Measurements from ENCODE around the gene CCDC91.
"Not testable (repeated sequence)": the region's sequence is repeated elsewhere in the genome, so short reads cannot be mapped to it uniquely, and the experiment has no call there.

Gene CCDC91

DNA sequence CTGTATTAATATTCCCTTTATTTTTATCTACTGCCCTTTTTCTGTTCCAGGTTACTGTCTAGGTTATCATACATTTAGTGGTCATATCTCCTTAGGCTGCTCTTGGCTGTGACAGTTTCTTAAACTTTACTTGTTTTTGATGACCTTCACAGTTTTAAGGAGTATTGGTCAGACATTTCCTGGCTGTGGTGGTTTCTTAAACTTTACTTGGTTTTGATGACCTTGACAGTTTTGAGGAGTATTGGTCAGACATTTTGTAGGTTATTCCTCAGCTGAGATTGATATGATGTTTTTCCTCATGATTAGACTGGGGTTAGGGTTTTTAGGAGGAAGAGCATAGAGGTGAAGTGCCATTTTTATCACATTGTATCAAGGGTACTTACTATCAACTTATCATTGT is 36.4 kb downstream of the CCDC91 start:
- FAIRE-seq, result no peak
- no peak for DNase-seq (ENCODE audit: extremely low spot score, insufficient read length, low read depth)

DNA sequence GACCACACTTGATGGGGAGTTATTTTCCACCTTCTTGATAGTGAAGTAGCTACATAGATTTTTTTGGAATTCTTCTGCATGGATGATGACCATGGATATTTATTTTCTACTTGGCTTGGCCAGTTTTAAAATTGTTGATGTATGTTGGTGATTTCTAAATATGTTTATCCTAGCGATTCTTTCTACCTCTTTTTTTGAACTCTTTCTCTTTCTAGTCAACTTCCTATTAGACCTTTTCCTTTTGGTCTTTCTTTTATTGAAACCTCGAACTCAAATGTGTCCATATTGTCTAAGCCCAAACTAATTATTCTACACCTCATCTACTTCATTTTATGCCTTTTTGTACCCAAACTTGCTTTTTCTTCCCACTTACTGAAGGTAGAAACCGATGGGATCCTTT is 37.0 kb downstream of the CCDC91 start:
- DNase-seq (ENCODE audit: extremely low spot score, insufficient read length, low read depth) (no peak), FAIRE-seq (no peak)

DNA sequence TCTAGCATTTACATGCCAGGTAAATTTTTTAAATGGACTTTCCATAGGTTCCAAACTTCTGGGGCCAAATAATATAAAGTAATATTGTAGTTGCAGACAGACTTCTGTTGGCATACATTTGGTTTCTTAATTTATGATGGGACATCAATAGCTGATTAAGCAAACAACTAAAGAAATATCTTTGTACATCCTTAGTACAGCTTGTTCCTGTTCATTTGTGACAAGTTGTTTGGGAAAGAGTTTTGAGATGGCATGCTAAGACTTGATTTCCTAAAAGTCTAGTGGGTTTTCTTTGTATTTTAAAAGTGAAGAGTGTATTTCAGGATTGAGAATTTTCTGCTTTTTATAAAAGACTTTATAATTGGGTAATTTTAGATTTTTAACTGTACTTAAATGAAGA is 41.0 kb downstream of the CCDC91 start:
- no peak for FAIRE-seq

GRCh38 chr12:28232211-28232928 is 42.1 kb downstream of the CCDC91 start:
- FAIRE-seq (no peak), DNase-seq (ENCODE audit: extremely low spot score, insufficient read length, low read depth) (no peak)

More for the DNA sequence above, 41.0 kb downstream of the CCDC91 start:
- DNase-seq (ENCODE audit: extremely low spot score, insufficient read length, low read depth), result no peak

DNA sequence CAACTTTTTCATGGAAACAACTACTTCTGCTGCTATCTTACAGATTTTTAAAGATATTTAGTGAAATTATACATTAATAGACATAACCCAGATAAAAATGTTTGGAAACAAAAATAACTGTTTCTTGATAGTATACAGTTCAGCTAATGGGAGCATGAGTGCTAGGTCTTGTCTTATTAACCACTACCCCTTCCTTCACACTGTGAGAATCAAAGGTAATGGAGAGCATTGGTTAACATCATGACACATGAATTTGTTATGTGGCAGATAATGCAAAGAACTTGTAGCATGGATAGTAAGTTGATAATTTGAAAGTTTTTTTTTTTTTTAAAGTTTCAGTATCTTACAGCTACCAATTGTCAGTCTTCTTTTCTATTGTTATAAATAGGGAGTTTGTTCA is 44.2 kb downstream of the CCDC91 start:
- DNase-seq (ENCODE audit: extremely low spot score, insufficient read length, low read depth) (no peak), FAIRE-seq (no peak)

DNA sequence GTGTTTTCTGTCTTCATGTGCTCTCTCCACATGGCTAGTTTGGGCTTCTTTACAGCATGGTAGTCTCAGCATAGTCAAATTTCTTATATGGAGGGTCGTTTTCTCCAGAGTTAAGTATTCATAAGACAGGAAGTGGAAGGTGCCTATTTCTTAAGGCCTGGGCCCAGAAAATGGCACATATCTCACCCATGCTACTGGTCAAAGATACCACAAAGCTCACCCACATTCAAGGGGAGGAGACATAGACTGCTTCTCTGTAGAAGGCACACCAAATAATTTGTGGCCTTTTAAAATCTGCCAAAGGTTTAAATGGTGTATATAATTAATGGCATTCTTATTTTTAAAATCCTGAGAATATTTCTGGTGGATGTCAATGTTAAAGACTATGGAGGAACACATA is 44.8 kb downstream of the CCDC91 start:
- DNase-seq (ENCODE audit: extremely low spot score, insufficient read length, low read depth) (no peak), FAIRE-seq (peak; percentile 52)

GRCh38 chr12:28235985-28236384 is 45.7 kb downstream of the CCDC91 start:
- FAIRE-seq (no peak), DNase-seq (ENCODE audit: extremely low spot score, insufficient read length, low read depth) (no peak)

GRCh38 chr12:28237423-28237822 is 47.2 kb downstream of the CCDC91 start:
- FAIRE-seq (no peak), DNase-seq (ENCODE audit: extremely low spot score, insufficient read length, low read depth) (no peak)

DNA sequence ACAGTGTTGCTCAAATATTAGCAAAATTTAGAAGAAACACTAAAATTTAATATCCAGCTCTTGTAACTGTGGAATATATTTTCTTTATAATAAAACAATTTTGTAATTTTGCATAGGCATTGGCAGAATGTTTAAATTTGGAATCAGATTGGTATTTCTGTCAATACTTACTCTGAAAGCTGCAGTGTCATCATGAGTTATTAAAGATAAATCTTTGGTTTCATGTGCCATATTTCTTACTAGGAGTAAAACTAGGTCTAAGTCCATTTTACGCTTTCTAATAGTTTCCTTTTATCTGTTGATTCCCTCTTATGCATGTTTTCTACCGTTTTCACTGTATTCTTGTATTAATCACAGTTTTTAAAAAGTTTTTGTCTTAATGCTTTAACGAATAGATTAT is 49.7 kb downstream of the CCDC91 start:
- no peak for FAIRE-seq
- DNase-seq (ENCODE audit: extremely low spot score, insufficient read length, low read depth), result no peak

GRCh38 chr12:28240853-28241252 is 50.6 kb downstream of the CCDC91 start:
- no peak for DNase-seq (ENCODE audit: extremely low spot score, insufficient read length, low read depth)
- FAIRE-seq, result no peak

GRCh38 chr12:28242129-28242495 is 51.9 kb downstream of the CCDC91 start:
- DNase-seq (ENCODE audit: extremely low spot score, insufficient read length, low read depth), result no peak
- no peak for FAIRE-seq

- DNase-seq (ENCODE audit: extremely low spot score, insufficient read length, low read depth) (no peak), FAIRE-seq (no peak)
Measured at GRCh38 chr12:28242496-28243309, 52.4 kb downstream of the CCDC91 start.

DNA sequence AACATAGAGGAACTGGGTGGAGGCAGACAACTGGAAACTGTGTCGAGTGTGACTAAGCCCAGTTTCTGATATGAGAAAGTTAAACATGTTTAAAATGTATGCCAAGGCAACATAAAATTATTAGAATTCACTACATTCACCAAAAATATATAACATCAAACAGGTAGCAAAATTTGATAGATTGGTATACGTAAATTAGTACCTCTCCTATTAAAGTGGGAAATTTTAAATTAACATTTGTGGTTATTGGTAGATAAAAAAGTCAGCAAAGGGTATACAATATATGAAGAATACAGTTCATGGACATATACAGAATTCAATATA is 53.0 kb downstream of the CCDC91 start:
- DNase-seq (ENCODE audit: extremely low spot score, insufficient read length, low read depth) (no peak), FAIRE-seq (no peak)

DNA sequence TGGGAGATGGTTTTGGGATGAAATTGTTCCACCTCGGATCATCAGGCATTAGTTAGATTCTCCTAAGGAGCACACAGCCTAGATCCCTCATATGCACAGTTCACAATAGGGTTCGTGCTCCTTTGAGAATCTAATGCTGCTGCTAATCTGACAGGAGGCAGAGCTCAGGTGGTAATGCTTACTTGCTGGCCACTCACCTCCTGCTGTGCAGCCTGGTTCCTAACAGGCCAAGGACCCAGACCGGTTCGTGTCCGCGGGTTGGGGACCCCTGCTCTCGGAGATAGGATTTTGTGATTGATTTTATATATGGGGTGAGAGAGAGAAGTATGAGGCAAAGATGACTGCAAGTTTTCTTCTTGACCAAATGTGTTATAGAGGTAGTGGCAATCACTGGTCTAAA is 57.5 kb downstream of the CCDC91 start:
- DNase-seq (ENCODE audit: extremely low spot score, insufficient read length, low read depth), result no peak
- no peak for FAIRE-seq

DNA sequence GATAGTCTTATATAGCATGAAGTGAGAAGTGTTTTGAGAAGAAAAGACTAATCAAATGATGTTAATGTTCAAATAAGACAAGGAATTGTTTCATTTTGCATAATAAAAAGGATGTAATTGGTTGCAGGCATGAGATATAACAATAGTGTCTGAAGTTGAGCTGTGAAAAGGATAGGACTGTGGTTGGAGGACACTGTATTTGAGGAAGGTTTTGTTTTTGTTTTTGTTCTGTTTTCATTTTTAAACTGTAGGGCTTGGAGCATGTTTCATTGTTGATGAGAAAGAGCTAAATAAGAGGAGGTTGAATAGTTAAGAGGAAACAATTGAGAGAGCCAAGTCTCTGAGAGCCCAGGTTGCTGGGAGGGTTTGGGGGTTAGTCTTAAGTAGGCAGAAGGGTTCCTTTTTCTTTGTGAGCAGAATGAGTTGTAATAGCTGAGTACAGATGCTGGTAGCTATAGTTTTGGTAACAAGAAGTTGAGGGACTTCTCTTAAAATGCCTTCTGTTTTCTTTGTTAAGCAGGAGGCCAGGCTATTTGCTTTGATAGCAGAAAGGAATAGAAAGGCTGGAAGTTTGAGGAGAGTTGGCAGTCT is 58.4 kb downstream of the CCDC91 start:
- FAIRE-seq, result no peak
- DNase-seq (ENCODE audit: extremely low spot score, insufficient read length, low read depth), result no peak

DNA sequence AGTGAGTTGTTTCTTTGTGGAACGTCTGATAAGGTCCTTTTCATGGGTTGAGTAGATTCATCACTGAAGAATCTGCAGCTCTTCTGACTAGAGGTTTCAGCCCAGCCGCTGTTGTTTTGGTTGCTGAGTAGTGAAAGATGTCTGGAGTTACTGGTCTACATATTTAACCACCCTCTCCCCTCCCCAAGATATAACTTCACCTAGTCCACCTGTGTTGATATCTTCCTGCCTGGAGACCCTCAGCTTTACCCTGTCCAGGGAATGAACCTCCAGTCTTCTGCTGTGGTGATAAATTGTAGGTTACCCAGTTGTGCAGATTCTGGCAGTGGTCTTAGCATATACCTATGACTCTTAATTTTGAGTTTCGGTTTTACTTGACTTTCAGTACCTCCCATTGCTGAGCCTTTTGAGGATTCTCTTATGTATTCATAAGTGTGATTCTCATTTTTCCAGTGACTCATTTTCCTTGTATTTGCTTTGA is 62.9 kb downstream of the CCDC91 start:
- FAIRE-seq (peak; percentile 64), DNase-seq (ENCODE audit: extremely low spot score, insufficient read length, low read depth) (no peak)

GRCh38 chr12:28257411-28257810 is 67.2 kb downstream of the CCDC91 start:
- FAIRE-seq, result no peak
- no peak for DNase-seq (ENCODE audit: extremely low spot score, insufficient read length, low read depth)

DNA sequence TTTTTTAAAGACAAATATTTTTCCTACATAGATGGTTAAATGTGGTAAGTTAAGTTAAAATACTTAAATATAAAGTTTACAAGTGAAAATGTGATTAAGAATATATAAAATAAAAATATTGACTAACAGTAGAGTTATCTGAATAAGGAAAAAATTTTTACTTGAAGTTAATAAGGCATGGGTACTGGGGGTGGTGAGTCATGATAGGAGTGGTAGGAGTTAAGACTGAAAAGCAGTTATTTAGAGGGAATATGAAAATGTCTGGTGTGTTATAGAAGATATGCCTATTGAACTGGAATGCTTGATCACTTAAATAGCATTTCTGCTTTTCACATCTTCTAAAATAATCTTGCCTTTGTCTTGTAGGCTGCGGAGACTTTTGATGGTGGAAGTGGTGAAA is 68.7 kb downstream of the CCDC91 start:
- DNase-seq (ENCODE audit: extremely low spot score, insufficient read length, low read depth) (no peak), FAIRE-seq (no peak)

DNA sequence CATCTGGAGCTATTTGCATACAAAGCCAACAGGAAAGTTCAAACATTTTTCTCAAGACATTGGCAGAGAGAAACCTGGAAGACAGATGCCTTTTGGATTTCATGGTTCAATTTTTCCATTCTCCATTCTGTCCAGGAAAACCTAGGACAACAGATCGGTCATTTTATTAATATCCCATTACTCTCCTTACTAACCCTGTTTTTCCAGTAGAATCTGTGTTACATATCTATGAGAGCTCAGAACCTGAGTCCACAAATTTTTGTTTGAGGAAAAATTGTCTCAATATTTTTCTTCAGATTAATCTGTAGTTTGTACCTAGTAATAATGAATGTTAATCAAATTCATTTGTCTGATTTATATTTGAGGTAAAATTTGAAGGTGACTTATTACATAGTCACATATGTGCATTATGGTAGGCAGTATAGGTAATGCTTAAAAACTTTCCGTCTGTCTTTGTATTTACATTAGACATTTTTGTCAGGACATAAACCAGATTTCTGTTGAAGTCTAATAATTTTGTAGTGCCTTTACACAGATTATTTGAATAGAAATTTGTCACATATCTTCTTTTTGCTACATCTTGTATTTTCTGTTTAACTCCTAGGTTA is 75.3 kb downstream of the CCDC91 start:
- peak; percentile 24 for FAIRE-seq

DNA sequence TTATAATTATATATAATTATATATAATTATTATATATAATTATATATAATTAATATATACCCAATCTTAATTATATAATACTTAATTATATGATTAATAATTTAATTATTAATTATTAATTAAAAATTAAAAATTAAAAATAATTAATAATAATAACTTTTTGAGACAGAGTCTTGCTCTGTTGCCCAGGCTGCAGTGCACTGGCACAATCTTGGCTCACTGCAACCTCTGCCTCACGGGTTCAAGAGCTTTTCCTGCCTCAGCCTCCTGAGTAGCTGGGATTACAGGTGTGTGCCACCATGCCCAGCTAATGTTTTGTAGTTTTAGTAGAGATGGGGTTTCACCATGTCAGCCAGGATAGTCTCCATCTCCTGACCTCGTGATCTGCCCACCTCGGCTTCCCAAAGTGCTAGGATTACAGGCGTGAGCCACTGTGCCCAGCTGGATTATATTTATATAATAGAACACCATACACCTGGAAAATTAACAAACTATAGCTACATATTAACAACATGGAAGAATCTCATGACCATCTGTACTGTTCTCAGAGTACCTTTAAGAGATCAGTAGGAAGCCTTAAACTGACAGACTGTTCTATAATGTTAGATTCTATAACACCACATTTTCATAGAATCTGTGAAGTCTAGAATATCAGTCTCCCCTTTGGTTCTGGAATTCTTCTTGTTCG is 77.8 kb downstream of the CCDC91 start:
- FAIRE-seq; DNase-seq (ENCODE audit: extremely low spot score, insufficient read length, low read depth): not testable (repeated sequence)

More for the DNA sequence above, 75.3 kb downstream of the CCDC91 start:
- no peak for DNase-seq (ENCODE audit: extremely low spot score, insufficient read length, low read depth)

All from GM18507 (cell line).